ENCODE measurements around the gene EYA3.

GRCh38 chr1:28110555-28110954 is 22.1 kb upstream of the EYA3 start:
- TF ChIP-seq CTCF (IDR thresholded peaks at IDR 0.05) (no peak), EP300 (IDR thresholded peaks at IDR 0.05) (no peak), POLR2AphosphoS5 (IDR thresholded peaks at IDR 0.05) (no peak)

Data from gastroesophageal sphincter (tissue), 3 donors.